Gastrocnemius medialis (tissue), 4 donors: ENCODE data around the gene C10orf105. TPM values are rescaled to one million over a fixed set of nuclear protein-coding genes. Genes with fewer than 3 reads are reported as not detected.

Experiments used
- ATAC-seq, 2 donors: fragments of 150-250 bp; one replicate each; pipeline ENCODE4 v1.9.1; 2016
- DNase-seq, 2 donors: peaks; one replicate each; pipeline ENCODE4 v3.0.0-alpha.2; 2019
- H3K27ac ChIP-seq, 4 donors: fragments of 200-600 bp; sonication (generic); 1 replicate in 1 of 4; 2 replicates in 3 of 4; pipeline ENCODE4 v1.5.1; 2016 to 2018; ENCODE audit warnings: mild to moderate bottlenecking in 2 of 4, moderate library complexity in 1 of 4
- H3K27me3 ChIP-seq, 3 donors: fragments of 200-600 bp; sonication (generic) in 2 of 3; 1 replicate in 1 of 3; 2 replicates in 2 of 3; pipeline versions ENCODE4 v1.5.1 to v1.6.0; 2016 to 2019; ENCODE audit warnings: mild to moderate bottlenecking in 1 of 3, moderate library complexity in 1 of 3
- H3K36me3 ChIP-seq, 2 donors: fragments of 200-600 bp; sonication (generic) in 1 of 2; one replicate each; pipeline ENCODE4 v1.5.1; 2017 to 2018
- H3K4me1 ChIP-seq, 2 donors: fragments of 200-600 bp; sonication (generic) in 1 of 2; one replicate each; pipeline ENCODE4 v1.5.1; 2016 to 2017; ENCODE audit warnings: mild to moderate bottlenecking in 2 of 2
- H3K4me3 ChIP-seq, 4 donors: fragments of 200-600 bp; sonication (generic) in 3 of 4; 1 replicate in 1 of 4; 2 replicates in 3 of 4; pipeline ENCODE4 v1.5.1; 2016 to 2019; ENCODE audit warnings: mild to moderate bottlenecking in 2 of 4
- H3K9me3 ChIP-seq, 3 donors: fragments of 200-600 bp; sonication (generic) in 2 of 3; 1 replicate in 1 of 3; 2 replicates in 2 of 3; pipeline ENCODE4 v1.5.1; 2016 to 2019
- CTCF ChIP-seq, 5 experiments: fragments of 450-650 bp in 3 of 5; fragments of 200-600 bp in 2 of 5; sonication (generic) in 2 of 5; IDR thresholded peaks in 4 of 5; conservative IDR thresholded peaks in 1 of 5; 1 replicate in 4 of 5; 2 replicates in 1 of 5; pipeline ENCODE4 v1.5.1; 2016 to 2019; ENCODE audit warnings: antibody characterized with exemption in 5 of 5, mild to moderate bottlenecking in 3 of 5, moderate library complexity in 3 of 5
- POLR2A ChIP-seq, 2 donors: fragments of 450-650 bp; IDR thresholded peaks; one replicate each; pipeline ENCODE4 v1.6.1; 2017; ENCODE audit warnings: antibody characterized with exemption in 2 of 2, mild to moderate bottlenecking in 2 of 2, moderate library complexity in 2 of 2
- in situ Hi-C, 4 donors: fragments of 200-750 bp; cut with MboI; loops; one replicate each; pipeline versions ENCODE4 v1.15.0 to v1.8.0; 2017; ENCODE audit warnings: low sequenced_read_pairs in 4 of 4
- intact Hi-C: fragments of 100-400 bp; cut with DNase I; formaldehyde crosslinking; loops from one replicate; pipeline ENCODE4 v1.15.1; 2023; ENCODE audit warnings: low total_unique reads
- total RNA-seq, 4 donors: library from RNA; depleted of rRNA; stranded (reverse); fragments of >200 nt; gene quantifications; one replicate each; pipeline versions ENCODE4 v1.1.0 to v1.2.3, GENCODE V29; 2016

The C10orf105 gene
- total RNA-seq, 4 donors from 2014 or later = not detected

GRCh38 chr10:71717551-71717951, 2.0 kb downstream of the C10orf105 start:
- intact Hi-C loops (no loop called here), in situ Hi-C loops (no loop called here)
- TF ChIP-seq POLR2A (IDR thresholded peaks at IDR 0.05) (no peak), CTCF (IDR thresholded peaks at IDR 0.05 in 4 of 5, conservative IDR thresholded peaks at IDR 0.05 in 1 of 5) (no peak)
- no peaks in the 10 kb centered on the region for H3K27me3 ChIP-seq
- no peak overlapping the region for H3K4me3 ChIP-seq
- H3K27ac ChIP-seq = no peak overlapping the region
- peaks cover 27 to 36% of the 10 kb centered on the region in 2 donors for H3K4me1 ChIP-seq
- DNase-seq (no peak), ATAC-seq (no peak)
- H3K36me3 ChIP-seq = no peaks in the 10 kb centered on the region
- H3K9me3 ChIP-seq = no peaks in the 10 kb centered on the region

GRCh38 chr10:71717056-71717455, 2.5 kb downstream of the C10orf105 start:
- Histone ChIP-seq H3K4me3 (no peak overlapping the region), H3K9me3 (no peaks in the 10 kb centered on the region), H3K4me1 (peaks cover 27 to 36% of the 10 kb centered on the region in 2 donors), H3K27me3 (no peaks in the 10 kb centered on the region), H3K27ac (no peak overlapping the region), H3K36me3 (no peaks in the 10 kb centered on the region)
- TF ChIP-seq POLR2A (IDR thresholded peaks at IDR 0.05) (no peak), CTCF (IDR thresholded peaks at IDR 0.05 in 4 of 5, conservative IDR thresholded peaks at IDR 0.05 in 1 of 5) (no peak)
- no peak for ATAC-seq
- intact Hi-C loops = no loop called here
- in situ Hi-C loops = no loop called here
- no peak for DNase-seq

GRCh38 chr10:71716426-71716825, 3.2 kb downstream of the C10orf105 start:
- Histone ChIP-seq H3K4me3 (no peak overlapping the region), H3K4me1 (peaks cover 27 to 36% of the 10 kb centered on the region in 2 donors), H3K27ac (no peak overlapping the region), H3K27me3 (no peaks in the 10 kb centered on the region), H3K36me3 (no peaks in the 10 kb centered on the region), H3K9me3 (no peaks in the 10 kb centered on the region)
- no peak for DNase-seq
- in situ Hi-C loops (no loop called here), intact Hi-C loops (no loop called here)
- TF ChIP-seq CTCF (IDR thresholded peaks at IDR 0.05 in 4 of 5, conservative IDR thresholded peaks at IDR 0.05 in 1 of 5) (no peak), POLR2A (IDR thresholded peaks at IDR 0.05) (no peak)
- no peak for ATAC-seq

GRCh38 chr10:71715860-71716259, 3.7 kb downstream of the C10orf105 start:
- DNase-seq = no peak
- Histone ChIP-seq H3K9me3 (no peaks in the 10 kb centered on the region), H3K27me3 (no peaks in the 10 kb centered on the region), H3K4me1 (peaks cover 27 to 36% of the 10 kb centered on the region in 2 donors), H3K36me3 (no peaks in the 10 kb centered on the region), H3K4me3 (no peak overlapping the region), H3K27ac (no peak overlapping the region)
- intact Hi-C loops = no loop called here
- ATAC-seq = no peak
- TF ChIP-seq POLR2A (IDR thresholded peaks at IDR 0.05) = no peak
- in situ Hi-C loops = no loop called here

GRCh38 chr10:71715026-71715425, 4.6 kb downstream of the C10orf105 start:
- Histone ChIP-seq H3K27me3 (no peaks in the 10 kb centered on the region), H3K4me3 (no peak overlapping the region), H3K4me1 (peaks cover 27 to 36% of the 10 kb centered on the region in 2 donors), H3K9me3 (no peaks in the 10 kb centered on the region), H3K36me3 (no peaks in the 10 kb centered on the region), H3K27ac (no peak overlapping the region)
- no peak for ATAC-seq
- no peak for DNase-seq
- intact Hi-C loops (no loop called here), in situ Hi-C loops (no loop called here)
- TF ChIP-seq POLR2A (IDR thresholded peaks at IDR 0.05) (no peak), CTCF (IDR thresholded peaks at IDR 0.05 in 4 of 5, conservative IDR thresholded peaks at IDR 0.05 in 1 of 5) (no peak)
